Measurements from ENCODE around the gene LIMS1. TPM values are rescaled to one million over a fixed set of nuclear protein-coding genes. Genes with fewer than 3 reads are reported as not detected.

Gene LIMS1
- total RNA-seq, 2 experiments from 2014 or later: 18.5 to 21.3 TPM

DNA sequence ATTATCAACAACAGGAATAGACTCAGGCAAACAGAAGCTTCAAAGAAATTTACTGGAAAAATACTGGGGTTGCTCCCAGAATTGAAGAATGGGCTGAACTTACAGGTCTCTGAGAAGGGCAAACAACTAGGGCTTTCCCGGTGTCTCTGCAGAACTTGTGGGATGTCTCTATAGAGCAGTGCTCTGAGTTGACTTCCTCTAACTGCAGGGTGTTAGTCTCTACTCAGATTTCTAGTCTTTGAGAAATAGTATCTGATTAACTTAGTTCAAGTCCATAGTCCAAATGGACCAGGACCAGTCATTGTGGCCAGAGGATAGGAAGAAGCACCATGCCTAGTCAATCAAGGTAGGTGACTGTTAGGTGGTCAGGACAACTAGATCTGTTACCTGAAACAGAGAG, 45.8 kb downstream of the LIMS1 start:
- no peak overlapping the region for H3K27ac Mint-ChIP-seq
- ChIA-PET CTCF (no interaction called here), POLR2A (no interaction called here)
- Histone ChIP-seq H3K4me1 (ENCODE audit: insufficient read depth, low read length) (peaks cover 4% of the 10 kb centered on the region), H3K27ac (ENCODE audit: low read depth in 1 of 2, low read length in 2 of 2) (no peak overlapping the region), H3K4me3 (ENCODE audit: low read length) (no peak overlapping the region), H3K9me3 (ENCODE audit: control insufficient read depth in 1 of 2, insufficient read depth in 1 of 2, low read length in 2 of 2) (no peaks in the 10 kb centered on the region), H3K27me3 (ENCODE audit: control insufficient read depth in 1 of 2, insufficient read depth in 2 of 2, low read length in 2 of 2) (no peaks in the 10 kb centered on the region), H3K36me3 (ENCODE audit: insufficient read depth, low read length) (no peaks in the 10 kb centered on the region)
- ATAC-seq (ENCODE audit: poor library complexity) (no peak), DNase-seq (no peak)
- intact Hi-C loops (cut with DNase I, micrococcal nuclease): loop anchor here (5.0 to 10.0 kb wide), 5 partner anchors 45 to 1008 kb away; partner anchors contain the start of gene LIMS1 (in 1 of the 2)
- no peaks in the 10 kb centered on the region for H3K36me3 Mint-ChIP-seq (ENCODE audit: low read depth)
- H3K4me1 Mint-ChIP-seq (ENCODE audit: low read depth): peaks cover 7% of the 10 kb centered on the region
- H3K27me3 Mint-ChIP-seq: no peaks in the 10 kb centered on the region
- TF ChIP-seq CTCF (IDR thresholded peaks at IDR 0.05): no peak
- no peak overlapping the region for H3K4me3 Mint-ChIP-seq
- no peaks in the 10 kb centered on the region for H3K9me3 Mint-ChIP-seq

- DNase-seq (peak; percentile 5 to 79 (median 39)), ATAC-seq (ENCODE audit: poor library complexity) (peak; percentile 76)
- no peaks in the 10 kb centered on the region for H3K36me3 Mint-ChIP-seq (ENCODE audit: low read depth)
- POLR2A ChIA-PET: interaction anchor here (0.6 to 0.9 kb wide), 3 partner anchors 39 to 236 kb away, joined by 3 read pairs; no protein-coding TSS in a partner anchor
- H3K27me3 ChIP-seq (ENCODE audit: control insufficient read depth in 1 of 2, insufficient read depth in 2 of 2, low read length in 2 of 2): no peaks in the 10 kb centered on the region
- H3K4me1 Mint-ChIP-seq (ENCODE audit: low read depth): peaks cover 12% of the 10 kb centered on the region
- H3K4me3 ChIP-seq (ENCODE audit: low read length): no peak overlapping the region
- CTCF ChIA-PET: interaction anchor here (1.0 to 2.0 kb wide), 8 partner anchors 10 to 666 kb away, joined by 3 to 11 read pairs (median 4); no protein-coding TSS in a partner anchor
- intact Hi-C loops (cut with DNase I, micrococcal nuclease): loop anchor here (1.0 to 10.0 kb wide), 7 partner anchors 49 to 1012 kb away; partner anchors contain the start of gene LIMS1 (in 1 of the 2)
- H3K4me1 ChIP-seq (ENCODE audit: insufficient read depth, low read length): peaks cover 4% of the 10 kb centered on the region
- no peak overlapping the region for H3K4me3 Mint-ChIP-seq
- H3K9me3 Mint-ChIP-seq: no peaks in the 10 kb centered on the region
- no peaks in the 10 kb centered on the region for H3K36me3 ChIP-seq (ENCODE audit: insufficient read depth, low read length)
- H3K27me3 Mint-ChIP-seq: no peaks in the 10 kb centered on the region
- no peaks in the 10 kb centered on the region for H3K9me3 ChIP-seq (ENCODE audit: control insufficient read depth in 1 of 2, insufficient read depth in 1 of 2, low read length in 2 of 2)
- TF ChIP-seq CTCF (IDR thresholded peaks at IDR 0.05): peak; percentile 68
- H3K27ac Mint-ChIP-seq: no peak overlapping the region
- no peak overlapping the region for H3K27ac ChIP-seq (ENCODE audit: low read depth in 1 of 2, low read length in 2 of 2)
Measured at GRCh38 chr2:108583903-108584520, 49.7 kb downstream of the LIMS1 start.

DNA sequence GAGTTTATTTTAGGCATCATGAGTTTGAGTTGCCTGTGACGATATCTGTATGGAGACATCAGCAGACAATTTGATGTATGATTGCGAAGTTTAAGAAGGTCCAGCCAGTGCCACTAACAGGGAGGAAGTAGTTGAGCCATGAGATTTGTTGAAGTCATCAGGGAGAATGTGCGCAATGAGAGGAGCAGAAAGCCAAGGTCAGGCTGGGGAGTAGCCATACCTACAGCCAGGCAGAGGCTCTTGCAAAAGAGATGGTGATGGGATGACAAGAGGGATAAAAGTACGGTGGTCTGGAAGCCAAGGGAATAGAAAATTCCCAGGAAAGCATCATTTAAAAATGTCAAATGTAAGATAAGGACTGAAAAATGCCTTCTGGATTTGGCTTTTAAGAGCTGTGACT, 51.2 kb downstream of the LIMS1 start:
- Mint-ChIP-seq H3K4me3 (no peak overlapping the region), H3K36me3 (ENCODE audit: low read depth) (no peaks in the 10 kb centered on the region), H3K4me1 (ENCODE audit: low read depth) (peaks cover 22% of the 10 kb centered on the region), H3K27ac (no peak overlapping the region), H3K9me3 (no peaks in the 10 kb centered on the region), H3K27me3 (no peaks in the 10 kb centered on the region)
- ATAC-seq (ENCODE audit: poor library complexity) (no peak), DNase-seq (peak in 2 of 14 experiments; percentile 44 to 54)
- Histone ChIP-seq H3K9me3 (ENCODE audit: control insufficient read depth in 1 of 2, insufficient read depth in 1 of 2, low read length in 2 of 2) (no peaks in the 10 kb centered on the region), H3K36me3 (ENCODE audit: insufficient read depth, low read length) (no peaks in the 10 kb centered on the region), H3K4me1 (ENCODE audit: insufficient read depth, low read length) (peaks cover 4% of the 10 kb centered on the region), H3K4me3 (ENCODE audit: low read length) (no peak overlapping the region), H3K27ac (ENCODE audit: low read depth in 1 of 2, low read length in 2 of 2) (no peak overlapping the region), H3K27me3 (ENCODE audit: control insufficient read depth in 1 of 2, insufficient read depth in 2 of 2, low read length in 2 of 2) (no peaks in the 10 kb centered on the region)
- no peak for TF ChIP-seq CTCF (IDR thresholded peaks at IDR 0.05)
- ChIA-PET CTCF (interaction anchor here (1.4 to 2.0 kb wide), 2 partner anchors 51 kb away, joined by 5 to 11 read pairs; no protein-coding TSS in a partner anchor), POLR2A (no interaction called here)
- intact Hi-C loops (cut with DNase I, micrococcal nuclease): loop anchor here (10.0 kb wide), 3 partner anchors 51 to 651 kb away; partner anchors contain the start of gene LIMS1 (in 1 of the 2)
